DLD1 (cell line): Measurements from ENCODE around the gene RHBDL1.

Experiments used
- in situ Hi-C: cut with HindIII; loops from 2 replicates; pipeline ENCODE4 v1.10.0; 2017; ENCODE audit warnings: low sequenced_read_pairs

RHBDL1 gene

DNA sequence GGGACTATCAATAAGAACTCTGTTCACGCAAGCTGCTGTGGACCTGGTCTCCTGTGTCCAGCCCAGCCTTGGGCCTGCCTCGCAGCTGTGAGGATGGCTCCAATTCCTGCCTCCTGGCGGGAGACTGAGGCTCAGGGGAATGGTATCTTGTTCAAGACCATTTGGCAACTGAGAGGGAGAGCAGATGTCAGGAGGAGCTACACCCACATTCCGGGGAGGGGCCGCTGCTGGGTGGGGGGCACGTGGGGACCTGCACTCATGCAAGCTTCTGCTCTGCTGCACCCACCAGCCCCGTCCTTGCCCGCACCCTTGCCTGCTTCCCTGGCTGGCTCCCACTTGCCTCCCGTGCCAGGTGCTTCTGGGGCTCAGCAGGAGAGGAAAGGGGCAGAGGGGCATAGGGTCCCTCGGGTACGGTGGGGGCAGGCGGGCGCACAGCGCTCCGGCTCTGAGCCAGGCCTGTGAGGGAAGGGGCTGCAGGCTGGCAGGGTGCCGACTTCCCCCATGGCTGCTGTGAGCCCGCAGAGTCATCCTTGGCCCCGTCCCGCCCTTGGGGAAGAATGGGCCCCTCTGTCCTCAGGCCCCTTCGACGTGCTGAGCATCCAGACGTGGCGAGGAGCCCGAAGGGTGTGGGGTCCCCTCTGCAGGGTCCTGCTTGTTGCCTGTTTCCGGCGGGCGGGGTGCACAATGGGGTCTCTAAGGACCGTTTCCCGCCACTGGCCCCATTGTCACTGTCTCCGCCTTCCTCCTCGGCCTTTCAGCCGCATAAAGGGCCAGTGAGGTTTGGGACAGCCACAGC is 42.2 kb downstream of the RHBDL1 start:
- in situ Hi-C loops = no loop called here

DNA sequence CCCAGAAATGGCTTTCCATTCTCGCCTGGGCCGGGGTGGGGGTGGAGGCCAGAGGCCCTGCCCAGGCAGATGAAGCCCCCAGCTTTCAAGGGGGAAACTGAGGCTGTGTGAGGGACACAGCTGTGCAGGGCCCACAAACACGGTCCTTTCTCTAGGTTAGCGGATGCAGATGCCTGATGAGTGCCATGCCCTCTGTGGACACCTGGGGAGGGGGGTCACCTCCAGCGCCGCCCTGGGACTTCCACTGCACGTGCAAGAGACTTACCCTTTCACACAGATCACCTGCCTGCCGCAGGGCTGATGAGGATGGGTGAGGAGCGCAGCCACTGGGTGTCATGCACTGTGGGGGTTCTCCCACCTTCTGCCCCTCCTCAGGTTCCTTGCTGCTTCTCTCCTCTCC is 42.9 kb downstream of the RHBDL1 start:
- in situ Hi-C loops = no loop called here

DNA sequence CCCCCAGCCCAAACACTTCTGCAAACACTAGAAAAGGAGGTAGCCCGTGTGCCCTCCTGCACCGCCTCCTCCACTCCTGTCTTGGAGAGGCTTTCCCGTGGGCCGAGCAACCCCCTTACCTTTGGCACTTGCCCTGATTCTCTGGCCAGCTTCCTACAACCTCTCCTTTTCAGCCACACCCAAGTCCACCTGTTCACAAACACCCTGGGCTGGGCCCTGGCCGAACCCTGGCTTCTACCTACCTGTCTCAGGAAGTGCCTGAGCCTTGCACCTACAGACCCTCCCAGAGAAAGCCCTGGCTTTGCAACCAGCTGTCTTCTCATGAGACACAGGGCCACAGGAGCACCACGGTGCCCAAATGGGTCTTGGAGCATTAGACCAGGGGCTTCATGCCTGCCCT is 43.5 kb downstream of the RHBDL1 start:
- in situ Hi-C loops = no loop called here

DNA sequence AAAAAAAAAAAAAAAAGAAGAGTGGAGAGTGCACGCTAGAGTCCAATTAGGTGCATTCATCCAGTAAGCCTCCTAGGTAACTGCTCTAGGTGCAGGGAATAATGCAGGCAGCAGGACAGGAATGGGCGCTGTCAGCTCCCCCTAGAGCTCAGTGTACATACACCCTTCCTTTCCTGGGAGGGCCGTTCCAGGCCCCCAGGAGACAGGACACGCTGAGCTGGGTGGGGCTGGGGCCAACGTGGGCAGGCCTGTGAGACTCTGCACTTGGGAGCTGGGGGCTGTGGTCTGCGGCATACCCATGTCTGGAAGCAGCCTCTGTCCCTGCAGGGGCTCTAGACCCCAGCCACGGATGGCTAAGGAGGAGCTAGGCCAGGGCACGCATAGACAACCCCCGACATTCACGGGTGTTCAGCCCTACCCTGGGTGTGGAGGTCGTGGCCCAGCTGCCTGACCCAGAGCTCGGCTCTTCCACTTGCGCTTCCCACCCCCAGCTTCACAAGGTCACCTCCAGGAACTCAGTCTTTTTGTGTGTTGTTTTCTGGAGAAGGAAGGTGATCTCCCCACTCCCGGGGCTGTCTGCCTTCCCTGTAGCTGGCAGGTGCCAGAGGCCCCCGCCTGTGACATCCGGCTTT is 44.5 kb downstream of the RHBDL1 start:
- in situ Hi-C loops = no loop called here

DNA sequence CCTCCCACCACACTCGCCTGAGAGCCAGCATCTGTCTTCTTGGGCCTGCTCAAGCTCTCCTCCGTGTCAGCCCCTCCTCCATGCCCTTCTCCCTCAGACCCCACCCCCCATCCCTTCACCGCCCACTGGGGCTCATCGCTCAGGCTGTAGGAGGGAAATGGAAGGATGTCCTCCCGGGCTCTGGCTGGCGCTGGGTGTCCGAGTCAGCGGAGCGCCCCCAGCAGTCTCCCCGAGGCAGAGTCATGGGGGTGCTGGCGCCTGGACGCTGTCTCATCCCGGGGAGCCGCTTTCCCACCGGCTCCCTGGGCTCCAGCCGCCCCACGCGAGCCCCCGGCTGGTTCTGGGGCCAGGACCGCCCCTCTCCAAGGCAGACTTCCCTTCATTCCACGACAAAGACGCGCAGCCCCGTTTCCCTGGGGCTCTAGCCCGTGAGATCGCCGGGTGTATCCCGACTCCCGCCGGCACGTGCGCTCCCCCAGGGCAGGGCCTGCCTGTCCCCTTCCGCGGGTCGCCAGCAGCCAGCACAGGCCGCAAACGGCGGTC is 45.0 kb downstream of the RHBDL1 start:
- in situ Hi-C loops = no loop called here

DNA sequence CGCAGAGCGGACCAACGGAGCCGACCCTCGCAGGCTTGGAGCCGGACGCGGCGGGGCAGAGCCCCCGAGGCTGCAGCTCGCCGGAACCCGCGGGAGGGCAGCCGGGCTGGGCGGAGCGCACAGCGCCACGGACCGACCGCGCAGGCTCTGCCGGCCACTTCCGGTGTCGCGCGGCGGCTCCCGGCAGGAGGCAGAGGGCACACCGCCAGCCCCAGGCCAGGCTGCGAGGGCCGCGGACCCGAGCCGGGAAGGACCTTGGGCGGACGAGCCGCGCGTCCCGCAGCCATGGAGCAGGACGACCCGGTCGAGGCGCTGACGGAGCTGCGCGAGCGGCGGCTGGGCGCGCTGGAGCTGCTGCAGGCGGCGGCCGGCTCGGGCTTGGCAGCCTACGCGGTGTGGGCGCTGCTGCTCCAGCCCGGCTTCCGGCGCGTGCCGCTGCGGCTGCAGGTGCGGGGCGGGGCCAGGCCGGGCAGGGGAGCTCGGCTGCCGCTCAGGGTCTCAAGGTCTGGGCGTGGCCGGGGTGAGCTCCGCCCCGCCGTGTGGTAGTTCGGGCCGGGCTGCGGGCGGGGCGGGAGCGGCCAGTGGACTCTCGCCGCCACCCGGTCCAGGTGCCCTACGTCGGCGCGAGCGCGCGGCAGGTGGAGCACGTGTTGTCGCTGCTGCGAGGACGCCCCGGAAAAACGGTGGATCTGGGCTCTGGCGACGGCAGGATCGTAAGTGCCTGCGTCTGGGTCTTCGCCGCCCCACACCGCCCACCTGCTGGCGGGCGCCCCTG is 45.7 kb downstream of the RHBDL1 start, which contains the start of gene ANTKMT:
Gene ANTKMT, plus strand, starts transcription at position 157 of the 775 bp plus-strand sequence. Its CDS starts 129 bp downstream, at position 286.
- in situ Hi-C loops = no loop called here

DNA sequence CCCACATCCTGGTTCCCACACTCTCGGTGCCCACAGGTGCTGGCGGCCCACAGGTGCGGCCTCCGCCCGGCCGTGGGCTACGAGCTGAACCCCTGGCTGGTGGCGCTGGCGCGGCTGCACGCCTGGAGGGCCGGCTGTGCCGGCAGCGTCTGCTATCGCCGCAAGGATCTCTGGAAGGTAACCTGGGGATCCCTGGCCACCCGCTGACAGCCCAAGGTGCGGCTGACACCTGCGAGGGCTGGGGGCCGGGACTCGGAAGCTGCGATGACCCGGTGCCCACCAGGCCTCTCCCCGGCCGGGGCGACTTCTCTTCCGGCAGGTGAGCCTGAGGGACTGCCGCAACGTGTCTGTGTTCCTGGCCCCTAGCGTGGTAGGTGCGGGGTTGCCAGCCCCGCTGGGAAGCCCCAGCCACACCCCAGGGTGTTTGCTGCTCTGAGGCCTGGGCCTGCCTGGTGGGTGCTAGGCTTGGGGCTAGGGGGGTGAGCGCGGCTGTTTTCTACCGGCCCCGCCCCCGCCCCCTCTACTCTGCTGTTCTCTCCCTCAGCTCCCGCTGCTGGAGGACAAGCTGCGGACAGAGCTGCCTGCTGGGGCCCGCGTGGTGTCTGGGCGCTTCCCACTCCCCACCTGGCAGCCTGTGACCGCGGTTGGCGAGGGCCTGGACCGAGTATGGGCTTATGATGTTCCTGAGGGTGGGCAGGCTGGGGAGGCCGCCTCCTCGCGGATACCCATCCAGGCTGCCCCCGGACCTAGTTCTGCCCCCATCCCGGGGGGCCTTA is 46.5 kb downstream of the RHBDL1 start:
- in situ Hi-C loops = no loop called here

DNA sequence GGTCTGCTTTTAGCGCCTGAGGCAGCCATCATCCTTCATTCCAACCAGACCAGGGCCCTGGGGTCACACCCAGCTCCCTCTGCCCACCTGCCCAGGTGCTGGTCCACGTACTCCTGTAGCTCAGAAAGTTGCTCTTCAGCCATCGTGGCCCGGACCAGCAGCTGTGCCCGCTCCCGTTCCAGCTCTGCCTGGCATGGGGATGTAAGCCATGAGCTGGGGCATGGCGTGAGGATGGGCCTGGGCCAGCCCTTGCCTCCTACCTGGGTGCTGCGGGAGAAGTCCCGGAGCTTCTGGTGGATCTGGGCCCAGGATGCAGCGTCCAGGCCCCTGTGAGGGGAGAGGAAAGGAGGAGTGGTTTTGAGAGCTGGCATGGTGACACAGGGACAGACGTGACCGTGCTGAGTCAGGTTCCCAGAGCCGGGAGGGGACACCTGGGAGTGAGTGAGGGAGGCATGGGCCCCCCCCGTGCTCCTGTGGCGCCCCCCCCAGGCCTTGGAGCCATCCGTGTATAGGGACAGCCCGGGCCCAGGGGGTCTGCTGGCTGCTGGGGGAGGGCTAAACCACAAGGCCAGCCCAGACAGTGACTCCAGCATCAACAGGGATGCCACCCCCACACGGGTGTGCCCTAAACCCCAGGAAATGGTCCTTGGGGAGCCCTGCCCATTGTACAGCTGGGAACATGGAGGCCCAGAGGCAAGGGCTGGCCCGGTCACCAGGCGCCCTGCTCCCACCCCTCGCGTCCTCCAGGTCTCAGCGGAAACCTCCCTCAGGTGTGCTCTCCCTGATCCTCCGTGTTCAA is 47.6 kb downstream of the RHBDL1 start:
- in situ Hi-C loops = no loop called here

DNA sequence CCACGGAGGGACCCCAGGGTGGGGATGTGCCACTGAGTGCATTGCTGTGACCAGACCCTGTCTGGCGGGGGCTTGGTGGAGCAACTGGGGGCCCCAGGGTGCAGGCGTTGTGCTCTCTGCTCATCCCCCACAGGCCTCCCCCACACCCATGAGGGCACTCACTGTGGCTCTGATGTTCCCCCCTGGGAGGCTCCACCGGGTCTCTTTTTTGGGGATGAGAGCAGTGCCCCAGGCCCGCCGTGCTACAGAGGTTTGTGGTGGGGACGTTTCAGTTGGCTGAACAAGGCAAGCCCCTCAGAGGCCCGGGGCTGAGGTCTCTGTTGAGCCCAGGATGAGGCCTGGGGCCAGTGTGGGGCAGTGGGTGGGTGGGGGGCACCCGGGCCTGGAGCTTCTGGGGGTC is 48.2 kb downstream of the RHBDL1 start:
- in situ Hi-C loops = no loop called here

DNA sequence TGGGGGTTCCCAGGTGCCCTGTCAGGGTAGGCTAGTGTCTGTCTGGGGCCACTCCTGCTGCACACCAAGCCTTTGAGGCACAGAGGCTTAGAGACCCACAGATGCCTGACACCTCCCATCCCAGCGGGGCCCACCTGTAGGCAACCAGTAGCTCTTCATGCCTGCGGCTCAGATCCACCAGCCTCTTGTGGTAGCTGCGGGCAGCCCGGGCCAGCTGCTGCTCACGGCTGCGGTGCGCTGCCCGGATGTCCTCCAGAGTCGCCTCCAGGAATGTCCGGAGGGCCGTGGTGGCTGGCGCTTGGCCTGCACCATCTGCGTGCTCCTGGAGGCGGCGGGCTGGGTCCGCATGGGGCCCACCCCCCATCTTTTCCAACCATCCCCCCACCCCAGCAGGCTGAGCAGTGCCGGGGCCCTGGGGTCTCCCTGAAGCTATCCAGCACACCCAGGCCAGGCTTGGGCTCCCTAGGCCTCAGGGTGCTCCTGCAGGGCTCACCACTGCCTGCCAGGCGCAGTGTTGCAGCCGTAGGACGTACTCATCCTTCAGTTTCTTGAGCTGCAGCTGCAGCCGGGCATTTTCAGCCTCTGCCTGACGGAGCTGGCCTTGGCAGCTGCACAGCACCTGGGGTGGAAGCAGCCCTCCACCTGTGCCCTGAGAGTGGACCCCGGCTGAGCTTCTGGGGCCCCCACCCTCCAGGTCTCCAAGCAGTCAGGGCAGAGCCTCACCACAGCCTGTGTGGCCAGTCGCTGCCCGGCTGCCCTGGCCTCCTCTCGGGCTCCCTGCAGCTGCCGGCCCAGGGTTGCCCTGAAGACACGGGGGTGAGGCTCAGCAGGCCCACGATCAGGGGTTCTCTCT is 48.9 kb downstream of the RHBDL1 start:
- in situ Hi-C loops = no loop called here

DNA sequence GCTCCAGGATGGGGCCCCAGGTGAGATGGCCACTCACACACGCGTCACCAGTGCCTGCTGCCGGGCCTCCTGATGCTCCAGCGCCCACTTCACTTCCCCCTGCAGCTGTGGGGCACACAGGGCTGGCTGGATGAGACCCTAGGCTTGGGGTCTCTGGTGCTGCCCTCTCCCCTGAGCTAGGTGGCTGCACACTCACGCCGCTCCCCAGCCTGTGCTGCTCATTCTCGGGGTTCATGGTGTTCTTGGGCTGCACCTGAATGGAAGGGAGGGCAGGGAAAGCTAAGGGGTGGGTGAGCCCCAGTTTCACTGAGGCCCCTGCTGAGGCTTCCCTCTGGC is 49.5 kb downstream of the RHBDL1 start:
- in situ Hi-C loops = no loop called here

DNA sequence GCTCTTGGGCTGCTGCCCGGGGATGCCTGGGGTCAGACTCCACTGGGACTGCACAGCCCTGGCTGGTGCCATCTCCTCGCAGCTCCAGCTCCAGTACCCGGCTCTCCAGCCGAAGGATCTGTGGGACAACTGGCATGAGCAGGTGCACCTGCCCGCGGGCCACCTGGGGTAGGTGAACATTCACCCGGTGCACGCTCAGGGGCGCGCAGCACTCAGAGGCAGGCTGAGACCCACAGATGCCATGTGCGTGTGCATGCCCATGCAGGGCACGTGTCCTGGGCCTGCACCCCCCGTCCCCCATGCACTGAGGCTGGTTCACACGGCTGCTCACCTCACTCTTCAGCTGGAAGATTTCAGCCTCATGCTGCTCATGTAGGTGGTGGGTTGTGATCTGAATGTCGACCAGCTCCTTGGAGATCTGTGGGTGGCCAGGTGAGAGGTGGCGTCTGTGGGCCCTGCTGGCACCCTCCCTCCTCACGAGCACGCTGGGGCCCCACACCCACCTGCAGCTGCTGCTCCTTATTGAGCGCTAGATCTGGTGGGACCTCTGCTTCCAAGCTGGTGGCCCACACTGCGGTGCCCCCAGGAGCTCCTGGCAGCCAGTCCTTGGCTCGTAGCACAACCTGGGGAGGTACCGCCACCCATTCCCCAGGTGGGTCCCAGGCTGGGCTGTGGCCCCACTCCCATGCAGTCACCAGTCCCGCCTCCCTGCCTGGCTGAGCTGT is 50.2 kb downstream of the RHBDL1 start:
- in situ Hi-C loops = no loop called here

DNA sequence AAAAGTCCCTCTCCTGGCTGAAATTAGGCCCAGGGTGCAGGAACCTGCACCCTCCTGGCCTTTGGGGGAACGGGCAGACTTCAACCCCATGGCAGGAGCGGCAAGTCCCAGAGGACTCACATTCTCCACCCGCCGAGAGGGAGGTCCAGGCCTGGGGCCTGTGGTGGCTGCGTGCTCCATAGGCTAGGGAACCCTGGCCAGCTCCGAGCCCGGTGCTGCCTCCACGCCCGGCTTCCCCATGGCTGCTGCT is 50.6 kb downstream of the RHBDL1 start:
- in situ Hi-C loops = no loop called here

DNA sequence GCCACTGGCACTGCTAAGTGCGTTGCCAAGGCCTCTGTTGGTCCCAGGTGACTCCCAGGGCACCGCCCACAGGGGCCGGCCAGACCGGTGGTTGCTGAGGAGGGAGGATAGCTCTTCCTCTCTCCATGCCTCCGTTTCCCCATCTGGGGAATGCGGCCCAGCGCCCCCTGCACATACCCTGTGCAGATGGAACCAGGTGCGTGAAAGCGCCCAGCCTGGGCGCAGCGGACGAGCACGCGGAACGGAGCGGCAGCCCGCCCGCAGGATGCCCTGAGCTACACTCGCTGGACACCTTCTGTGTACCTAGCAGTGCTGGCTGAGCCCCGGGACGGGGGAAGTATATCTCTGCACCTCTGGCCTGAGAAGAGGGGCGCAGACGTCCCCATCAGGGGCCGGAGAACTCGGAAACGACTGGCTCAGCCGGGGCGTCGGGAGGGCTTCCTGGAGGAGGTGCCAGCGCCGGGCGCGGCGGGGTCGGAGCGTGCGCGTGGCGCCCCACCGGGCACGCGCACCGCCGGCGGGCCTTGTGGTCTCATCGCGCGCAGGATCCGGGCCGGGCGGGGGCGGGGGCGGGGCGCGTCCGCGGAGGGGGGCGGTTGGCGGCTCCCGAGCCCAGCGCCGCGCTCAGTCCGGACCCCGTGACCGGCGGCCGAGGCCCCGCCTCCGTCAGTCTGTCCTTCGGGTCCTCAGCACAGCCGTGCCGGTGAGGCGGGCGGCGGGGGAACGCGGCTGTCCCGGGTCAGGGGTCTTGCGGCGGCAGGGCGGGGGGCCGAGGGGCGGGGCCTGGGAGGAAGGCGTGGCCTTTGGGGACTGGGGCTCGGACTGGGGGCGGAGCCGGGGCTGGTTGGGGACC is 51.2 kb downstream of the RHBDL1 start, which contains the start of the genes CCDC78 and HAGHL:
Gene CCDC78, minus strand, starts transcription at position 6 of the 853 bp plus-strand sequence. CDS start 76 bp downstream, outside the sequence.
Gene HAGHL, plus strand, starts transcription at position 669 of the 853 bp plus-strand sequence. CDS start 404 bp downstream, outside the sequence.
- in situ Hi-C loops = no loop called here

DNA sequence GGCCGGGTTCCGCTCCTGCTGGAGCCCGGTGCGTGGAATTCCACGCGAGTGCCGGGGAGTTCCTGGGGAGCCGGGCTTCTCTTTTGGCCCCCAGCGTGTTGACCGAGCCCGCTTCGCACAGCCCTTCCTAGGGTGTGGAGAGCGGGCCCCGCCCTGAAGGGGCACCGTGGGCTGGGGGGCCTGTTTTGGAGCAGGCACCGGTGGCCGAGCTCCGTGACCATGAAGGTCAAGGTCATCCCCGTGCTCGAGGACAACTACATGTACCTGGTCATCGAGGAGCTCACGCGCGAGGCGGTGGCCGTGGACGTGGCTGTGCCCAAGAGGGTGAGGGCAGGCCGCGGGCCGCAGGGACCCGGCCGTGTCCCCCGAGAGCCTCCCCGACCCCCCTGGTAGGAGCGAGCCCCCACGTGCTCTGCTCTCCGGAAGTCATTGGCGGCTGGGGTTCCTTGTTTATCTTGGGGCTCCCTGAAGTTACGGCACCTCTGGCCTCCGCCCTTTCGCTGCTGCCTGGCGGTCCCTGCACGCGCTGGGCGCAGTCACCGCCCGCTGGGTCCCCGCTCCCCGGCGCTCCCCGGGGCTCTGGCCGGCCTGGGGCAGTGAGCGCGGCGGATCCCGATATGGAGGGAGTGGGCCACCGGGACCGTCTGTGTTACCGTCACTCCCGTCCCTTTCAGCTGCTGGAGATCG is 52.0 kb downstream of the RHBDL1 start:
- in situ Hi-C loops = no loop called here
